Activated CD4-positive, alpha-beta T cell treated with anti-CD3 and anti-CD28 coated beads, Interleukin-2, amount 50 U/mL, for 4 hours (primary cell): ENCODE results near the gene CHTF18.

Source experiments
- DNase-seq, 2 experiments: peaks; one replicate each; pipeline ENCODE4 v3.0.0-alpha.2; 2020

CHTF18 gene

DNA sequence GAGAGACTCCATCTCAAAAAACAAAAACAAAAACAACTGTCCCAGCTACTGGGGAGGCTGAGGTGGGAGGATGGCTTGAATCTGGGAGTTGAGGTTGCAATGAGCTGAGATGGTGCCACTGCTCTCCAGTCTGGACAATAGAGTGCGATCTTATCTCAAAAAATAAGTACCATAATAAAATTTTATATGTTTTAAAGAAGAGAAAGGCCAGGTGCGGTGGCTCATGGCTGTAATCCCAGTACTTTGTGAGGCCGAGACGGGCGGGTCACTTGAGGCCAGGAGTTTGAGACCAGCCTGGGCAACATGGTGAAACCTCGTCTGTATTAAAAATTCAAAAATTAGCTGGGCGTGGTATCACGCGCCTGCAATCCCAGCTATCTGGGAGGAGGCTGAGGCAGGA is 11.6 kb upstream of the CHTF18 start:
- DNase-seq, result no peak

DNA sequence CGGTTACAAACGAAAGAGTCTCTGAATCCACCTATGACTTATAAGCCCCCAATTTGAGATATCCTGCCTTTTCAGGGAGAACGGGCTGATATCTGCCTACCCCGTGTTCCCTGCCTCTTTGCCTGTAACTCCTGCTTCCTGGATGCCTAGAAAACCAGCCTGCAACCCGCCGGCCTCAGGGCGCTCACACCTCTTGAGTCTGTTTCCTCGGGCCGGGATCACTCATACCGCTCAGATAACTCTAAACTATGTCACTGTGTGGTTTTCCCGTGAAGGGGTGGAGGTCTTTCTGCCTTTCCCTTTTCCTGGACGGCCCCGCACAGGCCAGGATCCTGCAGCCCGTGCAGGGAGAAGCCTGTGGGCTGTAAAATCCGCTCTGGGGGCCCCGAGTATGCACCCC is 10.6 kb upstream of the CHTF18 start:
- DNase-seq, result no peak

DNA sequence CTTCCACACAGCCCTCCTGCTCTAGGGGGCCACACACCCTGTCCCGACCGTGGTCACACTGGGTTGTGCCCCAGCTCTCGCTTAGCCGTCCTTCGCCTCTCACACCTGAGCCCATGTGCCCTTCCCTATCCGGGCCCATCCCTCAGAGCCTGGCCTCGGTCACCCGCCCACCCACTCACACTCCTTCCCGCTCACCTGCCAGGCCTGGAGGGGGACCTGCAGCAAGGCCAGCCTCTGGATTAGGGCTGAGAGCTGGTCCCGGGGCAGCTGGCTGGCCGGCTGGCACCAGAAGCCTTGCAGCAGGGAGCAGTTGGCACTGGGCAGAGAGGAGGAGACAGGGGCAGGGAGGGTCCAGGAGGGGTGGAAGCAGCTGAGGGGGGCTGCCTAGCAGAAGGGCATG is 10.0 kb upstream of the CHTF18 start:
- no peak for DNase-seq

DNA sequence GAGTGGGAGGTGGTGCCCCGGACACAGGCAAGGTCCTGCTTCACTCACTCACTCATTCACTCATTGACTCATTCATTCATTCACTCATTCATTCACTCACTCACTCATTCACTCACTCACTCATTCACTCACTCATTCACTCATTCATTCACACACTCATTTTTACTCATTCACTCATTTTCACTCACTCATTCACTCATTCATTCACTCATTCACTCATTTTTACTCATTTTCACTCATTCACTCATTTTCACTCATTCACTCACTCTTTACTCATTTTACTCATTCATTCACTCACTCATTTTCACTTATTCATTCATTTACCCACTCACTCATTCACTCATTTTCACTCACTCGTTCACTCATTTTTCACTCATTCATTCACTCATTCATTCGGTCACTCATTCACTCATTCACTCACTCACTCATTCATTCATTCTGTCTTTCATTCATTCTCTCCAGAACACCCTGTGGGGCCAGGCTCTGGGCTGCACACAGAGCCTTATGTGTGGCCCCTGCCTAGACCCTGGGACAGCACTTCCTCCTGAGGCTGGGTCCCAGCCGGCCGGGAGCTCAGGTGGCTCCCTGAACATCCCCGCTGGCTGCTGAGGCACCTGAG is 9.4 kb upstream of the CHTF18 start:
- no peak for DNase-seq

DNA sequence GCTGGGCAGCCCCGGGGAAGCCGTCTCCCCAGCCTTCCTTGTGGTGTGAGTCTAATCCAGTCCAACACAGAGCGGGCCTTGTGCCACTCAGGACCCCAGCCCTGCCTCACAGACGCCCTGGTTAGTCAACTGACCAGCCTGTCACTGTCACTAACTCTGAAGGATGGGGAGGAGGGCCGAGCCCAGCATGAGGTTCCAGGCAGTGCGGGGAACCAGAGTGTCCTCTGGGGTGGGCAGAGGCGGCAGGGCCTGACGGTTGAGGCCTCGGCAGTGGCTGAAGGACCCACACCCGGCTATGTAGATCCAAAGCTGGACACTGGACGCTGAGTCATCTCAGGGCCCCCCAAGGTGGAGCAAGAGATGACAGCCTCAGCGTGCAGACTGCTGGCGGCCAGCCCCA is 8.9 kb upstream of the CHTF18 start:
- no peak for DNase-seq

DNA sequence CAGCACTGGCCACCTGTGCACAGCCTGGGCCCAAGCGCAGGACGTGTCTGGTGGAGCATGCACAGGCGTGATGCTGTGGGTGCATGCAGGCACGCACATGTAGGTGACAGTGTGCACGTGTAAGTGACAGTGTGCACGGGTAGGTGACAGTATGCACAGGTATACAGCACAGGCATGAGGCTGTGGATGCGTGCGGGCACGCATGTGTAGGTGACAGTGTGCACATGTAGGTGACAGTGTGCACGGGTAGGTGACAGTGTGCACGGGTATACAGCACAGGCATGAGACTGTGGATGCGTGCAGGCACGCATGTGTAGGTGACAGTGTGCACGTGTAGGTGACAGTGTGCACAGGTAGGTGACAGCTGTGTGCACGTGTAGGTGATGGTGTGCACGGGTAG is 8.1 kb upstream of the CHTF18 start:
- no peak for DNase-seq

DNA sequence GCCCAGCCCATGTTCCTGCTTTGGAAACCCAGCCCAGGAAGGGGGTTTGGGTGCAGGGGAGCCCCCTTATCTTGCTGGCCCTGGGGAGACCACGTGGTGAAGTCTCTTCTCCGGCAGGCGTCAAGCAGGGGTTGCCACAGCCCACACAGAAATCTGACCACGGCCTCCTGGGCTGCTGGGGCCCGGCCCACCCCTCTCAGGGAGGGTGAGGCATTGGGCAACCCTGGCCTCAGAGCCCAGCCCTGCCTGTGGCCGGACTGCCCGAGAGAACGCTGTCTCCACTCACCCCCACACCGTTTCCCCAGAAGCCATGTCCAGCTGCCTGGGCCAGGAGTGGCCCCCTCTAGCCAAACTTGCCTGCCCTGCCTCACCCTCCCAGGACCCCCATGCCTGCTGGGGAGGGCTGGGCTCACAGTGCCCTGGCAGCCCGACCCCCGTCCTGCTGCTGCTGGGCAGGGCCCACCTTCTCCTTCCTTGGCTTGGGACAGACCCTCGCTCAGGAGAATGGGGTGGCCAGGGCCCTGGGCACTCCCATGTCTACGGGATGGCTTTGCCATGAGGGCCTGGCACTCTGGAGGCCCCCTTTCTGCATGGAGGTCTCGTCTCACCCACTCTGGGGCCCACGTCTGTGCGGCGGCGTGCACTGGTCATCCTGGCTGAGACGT is 6.9 kb upstream of the CHTF18 start:
- no peak for DNase-seq

DNA sequence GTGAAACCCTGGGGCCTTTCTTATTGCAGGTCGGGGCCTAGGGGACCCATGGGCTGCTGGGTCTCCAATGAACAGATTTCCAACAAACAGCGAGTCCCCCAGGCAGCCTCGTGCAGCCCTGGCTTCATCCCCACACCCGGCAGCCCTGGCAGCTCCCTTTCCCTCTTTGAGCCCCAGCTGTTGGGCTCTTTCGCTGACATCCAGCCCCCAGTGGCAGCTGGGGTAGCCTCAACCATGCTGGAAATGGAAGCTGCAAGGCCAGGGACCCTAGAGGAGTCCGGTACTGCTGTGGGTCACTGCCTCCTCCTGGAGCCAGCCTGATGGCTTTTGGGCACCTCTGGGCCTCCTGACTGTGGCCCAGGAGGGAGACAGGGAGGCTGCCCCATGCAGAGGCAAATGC is 6.2 kb upstream of the CHTF18 start:
- DNase-seq, result no peak

DNA sequence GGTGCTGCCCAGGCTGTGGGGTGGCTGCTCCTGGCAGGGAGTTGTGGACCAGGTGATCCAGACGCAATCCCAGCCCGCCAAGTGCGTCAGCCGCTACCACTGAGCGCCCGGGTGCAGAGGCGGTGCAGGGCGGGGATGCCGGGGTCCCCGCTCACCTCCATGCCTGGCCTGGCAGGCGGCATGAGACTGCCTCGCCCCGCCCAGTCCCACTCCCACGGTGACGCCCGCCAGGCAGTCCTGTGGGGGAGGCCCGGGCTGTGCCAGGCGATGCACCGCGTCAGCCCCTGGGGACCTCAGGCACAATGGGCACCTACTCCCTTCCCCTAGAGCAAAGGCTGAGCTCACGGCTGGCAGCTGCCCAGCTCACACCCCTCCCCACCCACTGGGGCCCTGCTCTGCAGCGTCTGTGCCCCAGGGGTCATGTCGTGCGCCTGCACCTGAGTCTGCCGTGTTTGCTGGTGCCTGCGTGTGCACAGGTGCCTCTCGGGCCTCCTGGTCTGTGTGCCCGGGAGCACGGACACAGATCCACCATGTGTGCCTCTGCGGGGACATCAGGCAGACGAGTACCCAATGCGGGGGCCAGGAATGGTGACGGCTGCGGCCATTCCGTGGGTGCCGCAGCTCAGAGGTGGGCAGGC is 5.5 kb upstream of the CHTF18 start:
- no peak for DNase-seq

DNA sequence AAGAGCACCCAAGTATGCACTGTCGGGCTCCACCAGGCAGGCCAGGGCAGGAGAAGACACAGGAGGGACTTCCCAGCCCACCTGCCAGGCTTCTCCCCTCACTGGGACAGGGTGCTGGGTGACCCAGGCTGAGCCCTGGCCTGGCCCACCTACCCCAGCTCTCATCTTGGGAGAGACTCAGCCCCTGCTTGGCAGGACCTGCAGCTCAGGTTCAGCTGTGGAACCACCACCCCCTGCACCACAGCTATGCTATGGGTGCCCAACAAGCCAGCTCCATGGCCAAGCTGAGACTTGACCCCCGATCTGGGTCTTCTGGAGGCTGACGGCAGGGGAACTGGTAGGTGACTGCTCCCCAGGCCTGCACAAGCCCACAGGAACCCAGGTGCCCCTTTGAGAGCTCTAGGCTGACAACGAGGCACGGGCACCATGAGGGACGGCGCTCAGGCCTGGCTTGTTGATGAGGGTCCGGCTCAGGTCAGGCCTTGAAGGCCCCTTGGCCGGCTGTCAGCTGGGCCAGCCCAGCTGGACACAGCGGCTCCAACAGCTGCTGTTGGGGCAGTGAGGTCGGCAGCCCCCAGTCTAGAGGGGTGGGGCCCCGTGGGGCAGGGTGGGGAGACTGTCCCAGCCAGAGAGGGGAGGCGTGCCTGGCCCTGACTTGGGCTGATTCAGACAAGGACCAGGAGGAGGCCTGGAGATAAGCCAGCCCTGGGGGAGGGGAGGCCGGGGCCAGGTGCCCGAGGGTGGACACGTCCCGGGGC is 4.8 kb upstream of the CHTF18 start:
- no peak for DNase-seq

DNA sequence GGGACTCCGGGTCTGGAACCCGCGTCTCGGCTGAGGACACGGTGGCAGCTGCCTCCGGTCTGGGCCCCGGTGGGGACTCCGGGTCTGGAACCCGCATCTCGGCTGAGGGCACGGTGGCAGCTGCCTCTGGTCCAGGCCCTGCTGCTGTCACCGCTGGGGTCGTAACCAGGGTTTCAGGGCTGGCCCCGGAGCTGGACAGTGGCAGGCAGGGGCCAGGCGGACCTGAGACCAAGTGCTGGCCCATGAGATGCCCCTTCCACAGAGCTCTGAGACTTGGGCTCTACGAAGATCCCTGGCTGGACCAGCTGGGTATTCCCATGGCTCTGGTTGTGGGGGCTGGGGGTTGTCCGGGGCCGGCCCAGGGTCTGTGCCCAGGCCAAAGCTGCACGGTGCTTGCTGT is 4.0 kb upstream of the CHTF18 start:
- no peak for DNase-seq

DNA sequence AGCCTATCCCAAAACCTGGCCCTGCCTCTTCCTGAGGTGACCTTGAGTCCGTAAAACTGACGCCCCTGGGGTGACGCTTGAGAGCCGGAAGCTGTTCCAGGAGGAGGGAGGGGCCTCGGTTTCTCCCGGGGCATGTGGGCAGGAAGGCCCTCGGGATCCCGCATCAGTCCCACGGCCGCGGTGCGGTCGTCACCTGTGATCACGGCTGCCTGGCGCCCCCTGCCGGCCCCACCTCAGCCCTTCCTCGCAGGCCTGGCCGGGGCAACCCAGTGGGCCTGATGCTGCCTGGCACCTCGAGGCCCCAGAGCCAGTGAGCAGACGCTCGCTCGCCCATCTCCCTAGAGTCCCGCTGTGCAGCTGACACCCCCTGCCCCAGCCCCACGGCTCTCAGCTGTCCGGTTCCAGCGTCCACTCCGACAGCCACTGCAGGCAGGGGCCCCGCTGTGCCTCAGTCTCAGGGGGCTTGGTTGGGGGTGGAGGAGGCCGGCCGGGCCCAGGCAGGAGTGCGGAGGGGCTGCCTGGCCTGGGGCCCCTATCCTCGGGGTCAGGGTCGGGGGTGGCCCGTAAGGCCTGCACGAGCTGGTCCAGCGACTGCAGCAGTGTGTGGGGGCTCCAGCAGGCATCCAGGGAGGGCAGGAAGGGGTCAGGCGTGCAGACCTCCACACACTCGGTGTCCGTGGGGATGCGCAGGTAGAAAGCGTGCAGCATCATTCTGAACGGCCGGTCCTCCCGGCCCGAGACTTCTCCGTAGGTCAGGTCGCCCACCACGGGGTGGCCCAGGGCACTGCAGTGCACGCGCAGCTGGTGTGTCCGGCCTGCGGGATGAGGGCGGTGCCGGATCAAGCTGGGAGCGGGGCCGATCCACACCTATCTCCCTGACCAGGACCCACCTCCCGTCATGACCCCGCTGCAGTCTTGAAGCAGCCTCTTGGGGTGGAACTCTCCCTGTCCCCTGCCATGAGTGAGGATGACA is 2.6 kb upstream of the CHTF18 start:
- DNase-seq, result peak; percentile 70 to 73

DNA sequence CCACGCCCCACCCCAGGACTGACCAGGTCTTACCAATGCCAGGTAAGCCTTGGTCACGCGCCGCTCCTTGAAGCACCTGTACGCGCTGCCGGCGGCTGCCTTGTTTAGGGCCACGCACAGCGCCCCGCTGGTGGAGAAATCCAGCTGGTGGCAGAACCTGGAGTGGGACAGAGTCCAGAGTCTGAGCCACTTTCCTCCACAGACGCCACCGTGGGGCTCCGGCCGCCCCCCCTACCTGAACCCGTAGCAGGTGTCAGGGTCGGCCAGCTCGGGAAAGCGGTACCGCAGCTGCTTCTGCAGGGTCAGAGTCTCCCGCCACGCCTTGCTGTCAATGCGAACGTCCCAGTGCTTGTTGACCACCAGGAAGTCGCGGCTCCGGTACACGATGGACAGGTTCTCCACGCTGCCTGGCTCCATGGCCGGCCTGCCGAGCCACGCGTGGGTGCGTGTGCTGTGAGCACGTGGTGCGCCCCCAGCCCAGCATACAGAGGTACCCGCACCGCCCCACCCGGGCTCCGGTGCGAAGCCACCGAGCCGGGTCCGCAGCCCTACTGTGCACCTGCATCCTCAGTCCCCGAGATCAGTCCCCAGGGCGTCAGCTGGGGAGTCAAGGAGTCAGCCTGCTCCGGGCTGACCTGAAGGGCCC is 976 bp upstream of the CHTF18 start:
- DNase-seq, result no peak

DNA sequence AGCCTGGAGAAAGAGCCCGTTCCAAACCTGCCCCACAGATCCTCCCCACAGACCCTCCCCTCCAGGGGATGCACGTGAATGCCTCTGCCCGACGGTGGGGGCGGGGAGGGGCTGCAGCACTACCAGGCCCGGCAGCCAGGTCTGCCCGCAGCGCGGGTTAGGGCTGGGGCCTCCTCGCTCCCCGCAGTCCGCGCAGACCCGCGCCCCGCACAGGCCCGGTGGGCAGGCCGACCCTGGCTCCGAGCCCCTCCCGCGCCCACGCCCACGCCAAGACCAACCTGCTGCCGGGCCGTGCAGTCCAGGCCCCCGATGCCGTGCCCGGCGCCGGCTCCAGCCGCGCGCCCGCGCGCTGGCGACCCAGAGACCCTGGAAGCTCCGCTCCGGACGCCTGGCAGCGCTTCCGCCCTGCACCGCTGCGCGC is 432 bp upstream of the CHTF18 start, which contains the start of gene RPUSD1:
TSS of gene RPUSD1 (minus strand) at position 404 of the 421 bp plus-strand sequence. CDS start 644 bp downstream, outside the sequence.
- no peak for DNase-seq

DNA sequence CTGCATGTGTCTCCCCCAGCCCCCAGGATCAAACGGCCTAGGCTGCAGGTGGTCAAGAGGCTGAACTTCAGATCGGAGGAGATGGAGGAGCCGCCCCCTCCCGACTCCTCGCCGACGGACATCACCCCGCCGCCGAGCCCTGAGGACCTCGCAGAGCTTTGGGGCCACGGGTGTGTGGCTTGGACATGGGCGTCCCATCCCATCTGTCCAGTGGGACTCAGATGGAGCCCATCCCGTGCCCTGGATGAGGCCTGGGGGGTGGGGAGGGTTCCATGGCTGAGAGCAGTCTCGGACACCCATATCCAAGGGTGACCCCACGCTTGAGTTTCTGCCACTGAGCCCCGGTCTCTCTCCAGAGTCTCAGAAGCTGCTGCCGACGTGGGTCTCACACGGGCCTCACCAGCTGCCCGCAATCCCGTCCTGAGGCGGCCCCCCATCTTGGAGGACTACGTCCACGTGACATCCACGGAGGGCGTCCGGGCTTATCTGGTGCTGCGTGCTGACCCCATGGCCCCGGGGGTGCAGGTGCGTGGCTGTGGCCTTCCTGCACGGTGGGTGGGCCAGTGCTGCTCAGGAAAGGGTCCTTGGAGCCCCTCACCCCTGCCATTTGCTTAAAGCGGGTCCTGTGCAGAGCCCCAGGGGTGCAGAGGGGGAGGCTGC is 901 bp downstream of the CHTF18 start:
- DNase-seq, result no peak

DNA sequence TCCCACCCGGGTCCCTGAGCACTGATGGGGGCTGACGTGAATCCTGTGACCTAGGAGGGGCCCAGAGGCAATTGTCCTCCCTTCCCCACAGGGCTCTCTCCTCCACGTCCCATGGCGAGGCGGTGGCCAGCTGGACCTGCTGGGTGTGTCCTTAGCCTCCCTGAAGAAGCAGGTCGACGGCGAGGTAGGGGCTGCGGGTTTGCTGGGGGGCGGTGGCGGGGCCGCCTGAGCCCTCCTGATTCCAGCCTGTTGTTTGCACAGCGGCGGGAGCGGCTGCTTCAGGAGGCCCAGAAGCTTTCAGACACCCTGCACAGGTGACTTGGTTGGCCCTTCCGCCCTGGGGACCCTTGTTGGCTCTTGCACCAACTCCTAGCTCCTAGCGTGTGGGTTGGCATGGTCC is 1.7 kb downstream of the CHTF18 start:
- no peak for DNase-seq

DNA sequence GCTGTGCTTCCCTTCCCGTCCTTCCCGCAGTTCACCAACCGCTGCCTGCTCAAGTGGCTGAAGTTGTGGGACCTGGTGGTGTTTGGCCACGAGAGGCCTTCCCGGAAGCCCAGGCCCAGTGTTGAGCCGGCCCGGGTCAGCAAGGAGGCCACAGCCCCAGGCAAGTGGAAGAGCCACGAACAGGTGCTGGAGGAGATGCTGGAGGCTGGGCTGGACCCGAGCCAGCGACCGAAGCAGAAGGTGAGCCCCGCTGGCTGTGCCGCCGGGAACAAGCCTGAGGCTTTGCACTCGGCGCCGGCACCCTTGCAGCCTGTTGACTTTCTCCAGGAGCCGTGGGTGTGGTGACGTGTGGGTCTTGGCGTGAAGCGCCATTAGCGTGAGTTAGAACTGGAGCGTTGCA is 2.7 kb downstream of the CHTF18 start:
- no peak for DNase-seq

DNA sequence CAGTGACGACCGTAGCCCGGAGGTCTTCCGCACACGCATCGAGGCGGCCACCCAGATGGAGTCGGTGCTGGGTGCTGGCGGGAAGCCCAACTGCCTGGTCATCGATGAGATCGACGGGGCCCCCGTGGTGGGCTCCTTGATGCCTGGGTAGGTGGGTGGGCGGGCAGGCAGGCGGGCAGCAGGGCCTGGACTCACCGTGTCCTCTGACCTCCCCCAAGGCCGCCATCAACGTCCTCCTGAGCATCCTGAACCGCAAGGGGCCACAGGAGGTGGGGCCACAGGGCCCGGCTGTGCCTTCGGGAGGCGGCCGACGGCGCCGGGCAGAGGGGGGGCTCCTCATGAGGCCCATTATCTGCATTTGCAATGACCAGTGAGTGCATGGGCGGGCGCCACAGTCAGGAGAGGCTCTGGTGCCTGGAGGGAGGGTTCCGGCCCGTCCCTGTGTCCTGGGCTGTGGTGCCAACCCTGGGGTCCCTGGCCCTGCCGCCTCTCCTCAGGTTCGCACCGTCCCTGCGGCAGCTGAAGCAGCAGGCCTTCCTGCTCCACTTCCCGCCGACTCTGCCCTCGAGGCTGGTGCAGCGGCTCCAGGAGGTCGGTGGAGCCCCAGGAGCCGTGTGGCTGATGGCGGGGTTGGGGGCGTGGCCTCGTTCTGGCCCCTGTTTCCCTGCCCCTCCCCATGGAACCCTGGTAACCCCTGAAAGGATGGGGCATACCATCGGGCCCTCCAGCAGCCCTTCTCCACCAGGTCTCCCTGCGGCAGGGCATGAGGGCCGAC is 4.0 kb downstream of the CHTF18 start:
- DNase-seq, result no peak

DNA sequence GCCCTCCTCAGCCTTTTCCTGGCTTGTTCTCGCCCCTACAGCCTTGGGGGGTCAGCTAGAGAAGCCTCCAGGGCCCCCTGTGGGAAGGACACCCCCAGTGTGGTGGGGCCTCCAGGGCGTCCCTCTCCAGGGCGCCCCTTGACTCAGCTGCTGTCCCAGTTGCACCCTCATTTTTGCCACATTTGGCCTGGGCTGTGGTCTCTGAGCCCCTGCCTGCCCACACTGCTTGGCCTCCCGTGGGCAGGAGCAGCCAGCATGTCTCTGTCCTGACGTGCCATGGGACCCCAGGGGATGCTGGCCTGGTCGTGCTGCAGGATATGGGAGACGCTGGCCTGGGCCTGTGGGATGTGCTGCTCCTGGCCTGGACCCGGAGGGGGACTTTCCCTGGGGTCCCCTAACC is 5.0 kb downstream of the CHTF18 start:
- no peak for DNase-seq

DNA sequence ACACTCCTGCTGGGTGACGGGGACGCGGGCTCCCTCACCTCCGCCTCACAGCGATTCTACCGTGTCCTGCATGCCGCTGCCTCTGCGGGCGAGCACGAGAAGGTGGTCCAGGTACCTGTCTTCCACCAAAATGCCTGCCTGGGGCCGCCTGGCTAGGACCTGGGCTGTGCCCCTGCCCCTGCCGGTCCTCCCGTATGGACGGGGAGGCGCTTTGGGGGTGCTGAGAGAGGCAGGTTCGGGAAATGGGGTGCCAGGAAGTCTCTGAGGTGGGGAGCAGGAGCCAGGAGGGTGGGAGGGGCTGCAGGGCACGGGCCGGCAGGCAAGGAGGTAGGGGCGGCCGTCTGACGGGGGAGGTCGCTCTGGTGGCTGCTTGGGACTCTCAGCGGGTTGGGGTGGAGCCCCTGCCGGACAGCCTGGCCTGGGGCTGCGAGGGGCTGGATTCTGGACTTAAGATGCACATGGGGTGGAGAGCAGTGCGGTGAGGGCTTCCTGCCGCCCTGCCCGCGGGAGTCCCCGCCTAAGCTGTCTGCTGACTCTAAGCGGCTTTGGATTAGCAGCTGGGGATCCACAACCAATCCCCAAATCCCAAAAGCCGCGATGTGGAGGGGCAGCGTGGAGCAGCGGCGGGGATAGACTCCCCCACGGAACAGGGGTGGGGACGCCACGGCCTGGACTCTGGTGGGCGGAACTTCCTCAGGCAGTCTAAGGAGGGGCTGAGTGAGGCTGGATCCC is 5.8 kb downstream of the CHTF18 start:
- no peak for DNase-seq
